Type B pancreatic cell (in vitro differentiated cells): ENCODE results near the gene TRIM47. TPM values are rescaled to one million over a fixed set of nuclear protein-coding genes. Genes with fewer than 3 reads are reported as not detected.

ENCODE experiments used
- DNase-seq: peaks from one replicate; pipeline ENCODE4 v3.0.0; 2021; ENCODE audit warnings: mixed read lengths; ENCODE audit not compliant: unreplicated experiment; ENCODE audit errors: extremely low spot score
- H3K27ac Mint-ChIP-seq: 2 replicates; pipeline ENCODE4 v1.8.0; 2021; ENCODE audit warnings: mild to moderate bottlenecking, mixed read lengths
- H3K27me3 Mint-ChIP-seq: 2 replicates; pipeline ENCODE4 v1.8.0; 2021; ENCODE audit warnings: mixed read lengths
- H3K36me3 Mint-ChIP-seq: 2 replicates; pipeline ENCODE4 v1.8.0; 2021; ENCODE audit warnings: mixed read lengths
- H3K4me1 Mint-ChIP-seq: one replicate; pipeline ENCODE4 v1.8.0; 2021; ENCODE audit warnings: mixed read lengths; ENCODE audit not compliant: unreplicated experiment
- H3K4me3 Mint-ChIP-seq: 2 replicates; pipeline ENCODE4 v1.8.0; 2021; ENCODE audit warnings: mild to moderate bottlenecking, mixed read lengths
- H3K9me3 Mint-ChIP-seq: 2 replicates; pipeline ENCODE4 v1.8.0; 2021; ENCODE audit warnings: mixed read lengths
- CTCF ChIP-seq: fragments of 200-600 bp; sonication (generic); conservative IDR thresholded peaks from 2 replicates; pipeline ENCODE4 v1.5.0; 2021; ENCODE audit warnings: antibody characterized with exemption, mild to moderate bottlenecking
- total RNA-seq: library from RNA; stranded (reverse); gene quantifications from 2 replicates; pipeline ENCODE4 v1.2.1, GENCODE V29; 2021; ENCODE audit warnings: low replicate concordance

Gene TRIM47
- total RNA-seq, 1 donor from 2014 or later, result 3.1 TPM

GRCh38 chr17:75895370-75896155 is 17.2 kb upstream of the TRIM47 start:
- Mint-ChIP-seq H3K36me3 (peaks cover 4% of the 10 kb centered on the region), H3K27me3 (no peaks in the 10 kb centered on the region), H3K9me3 (no peaks in the 10 kb centered on the region), H3K4me3 (peak overlapping the region; percentile 84), H3K4me1 (peaks cover 22% of the 10 kb centered on the region), H3K27ac (peak overlapping the region; percentile 86)
- TF ChIP-seq CTCF, result peak; percentile 64
- DNase-seq, result peak; percentile 65

GRCh38 chr17:75894049-75894733 is 15.8 kb upstream of the TRIM47 start:
- Mint-ChIP-seq H3K4me3 (peak overlapping the region; percentile 47), H3K36me3 (peaks cover 4% of the 10 kb centered on the region), H3K9me3 (no peaks in the 10 kb centered on the region), H3K27ac (peak overlapping the region; percentile 77), H3K27me3 (no peaks in the 10 kb centered on the region), H3K4me1 (peaks cover 22% of the 10 kb centered on the region)
- TF ChIP-seq CTCF, result no peak
- no peak for DNase-seq

- Mint-ChIP-seq H3K4me1 (peaks cover 22% of the 10 kb centered on the region), H3K36me3 (peaks cover 4% of the 10 kb centered on the region), H3K27me3 (no peaks in the 10 kb centered on the region), H3K4me3 (peak overlapping the region; percentile 47), H3K27ac (peak overlapping the region; percentile 77), H3K9me3 (no peaks in the 10 kb centered on the region)
- DNase-seq, result no peak
- no peak for TF ChIP-seq CTCF
Measured at GRCh38 chr17:75893305-75894048, 15.1 kb upstream of the TRIM47 start.

GRCh38 chr17:75892556-75893224 is 14.3 kb upstream of the TRIM47 start:
- H3K4me1 Mint-ChIP-seq, result peaks cover 22% of the 10 kb centered on the region
- H3K27me3 Mint-ChIP-seq, result no peaks in the 10 kb centered on the region
- H3K36me3 Mint-ChIP-seq, result peaks cover 4% of the 10 kb centered on the region
- no peak overlapping the region for H3K4me3 Mint-ChIP-seq
- DNase-seq, result no peak
- H3K27ac Mint-ChIP-seq, result no peak overlapping the region
- no peaks in the 10 kb centered on the region for H3K9me3 Mint-ChIP-seq
- no peak for TF ChIP-seq CTCF
